PFSK-1 (cell line): Measurements from ENCODE around the gene RPL5.

Source experiments
- POLR2AphosphoS5 ChIP-seq: IDR thresholded peaks from 2 replicates; pipeline ENCODE4 v1.6.1; 2012; ENCODE audit warnings: low read depth, mild to moderate bottlenecking, control low read depth, low read length, moderate library complexity
- REST ChIP-seq, 2 experiments: IDR thresholded peaks; 2 replicates each; pipeline versions ENCODE4 v1.6.1 to v1.8.0; 2011 to 2012; ENCODE audit warnings: low read depth in 2 of 2, low read length in 2 of 2, control low read depth in 1 of 2, inconsistent platforms in 1 of 2, mild to moderate bottlenecking in 1 of 2, moderate library complexity in 1 of 2; ENCODE audit not compliant: insufficient read depth in 1 of 2

DNA sequence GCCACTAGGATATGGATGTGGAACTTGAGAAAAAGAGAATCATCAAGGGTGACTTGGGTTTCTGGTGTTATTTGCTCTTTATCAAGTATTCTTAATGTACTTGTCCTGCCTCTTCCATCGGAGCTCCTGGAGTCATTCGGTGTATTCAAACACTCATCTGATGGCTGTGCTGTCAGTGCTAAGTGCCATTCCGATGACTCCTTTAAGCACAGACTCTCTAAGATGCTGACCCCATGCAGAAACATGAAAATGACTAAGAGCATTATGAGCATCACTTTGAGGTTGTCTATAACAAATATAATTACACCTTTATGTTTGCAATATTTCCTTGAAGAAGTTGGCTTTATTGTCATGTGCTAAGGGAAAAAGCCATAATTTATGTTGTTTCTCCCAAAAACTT, 11.3 kb upstream of the RPL5 start:
- no peak for TF ChIP-seq REST (IDR thresholded peaks at IDR 0.05; ENCODE audit: insufficient read depth in 1 of 2, low read depth in 2 of 2, low read length in 2 of 2)
- TF ChIP-seq POLR2AphosphoS5 = no peak
